GM18909 (cell line): ENCODE measurements around the gene MCF2L2.

Source experiments
- ATAC-seq: cut with Tn5 transposase; IDR thresholded peaks from one replicate; pipeline ENCODE4 v1.9.1; 2021; ENCODE audit warnings: mild to moderate bottlenecking; ENCODE audit not compliant: unreplicated experiment, poor library complexity

Gene MCF2L2

GRCh38 chr3:183306798-183307671, 121.4 kb downstream of the MCF2L2 start:
- peak; percentile 58 for ATAC-seq

- ATAC-seq: no peak
Observed at GRCh38 chr3:183303690-183304089, 124.7 kb downstream of the MCF2L2 start.

GRCh38 chr3:183301937-183302580, 126.4 kb downstream of the MCF2L2 start:
- ATAC-seq: no peak

- ATAC-seq: no peak
Observed at GRCh38 chr3:183300996-183301562, 127.3 kb downstream of the MCF2L2 start.

GRCh38 chr3:183299976-183300375, 128.4 kb downstream of the MCF2L2 start:
- ATAC-seq: no peak

- no peak for ATAC-seq
Observed at GRCh38 chr3:183298701-183299153, 129.7 kb downstream of the MCF2L2 start.

GRCh38 chr3:183296944-183297343, 131.5 kb downstream of the MCF2L2 start:
- no peak for ATAC-seq

- no peak for ATAC-seq
Observed at GRCh38 chr3:183295211-183295610, 133.2 kb downstream of the MCF2L2 start.

GRCh38 chr3:183293966-183294365, 134.5 kb downstream of the MCF2L2 start:
- no peak for ATAC-seq

- ATAC-seq: no peak
Observed at GRCh38 chr3:183291497-183292031, 136.9 kb downstream of the MCF2L2 start.

- ATAC-seq: no peak
Observed at GRCh38 chr3:183290216-183290615, 138.2 kb downstream of the MCF2L2 start.

- ATAC-seq: no peak
Observed at GRCh38 chr3:183288117-183288516, 140.3 kb downstream of the MCF2L2 start.

- no peak for ATAC-seq
Observed at GRCh38 chr3:183287301-183287971, 141.0 kb downstream of the MCF2L2 start.

- peak; percentile 99 for ATAC-seq
Observed at GRCh38 chr3:183285828-183286457, 142.5 kb downstream of the MCF2L2 start.

- ATAC-seq: no peak
Observed at GRCh38 chr3:183285318-183285717, 143.1 kb downstream of the MCF2L2 start.

- no peak for ATAC-seq
Observed at GRCh38 chr3:183284570-183284969, 143.8 kb downstream of the MCF2L2 start.

GRCh38 chr3:183283886-183284285, 144.5 kb downstream of the MCF2L2 start:
- no peak for ATAC-seq

GRCh38 chr3:183281126-183281797, 147.2 kb downstream of the MCF2L2 start:
- no peak for ATAC-seq

GRCh38 chr3:183279371-183279770, 149.0 kb downstream of the MCF2L2 start:
- no peak for ATAC-seq
